IMR-90 (cell line): Measurements from ENCODE around the gene ABCB1. TPM values are rescaled to one million over a fixed set of nuclear protein-coding genes. Genes with fewer than 3 reads are reported as not detected.

Experiments
- ATAC-seq: fragments of 200-7000 bp; cut with Tn5 transposase; 2 replicates; pipeline ENCODE4 v1.9.1; 2020; ENCODE audit warnings: low read depth, mild to moderate bottlenecking, moderate library complexity
- BruUV-seq: library from RNA; stranded (reverse); fragments of 400-500 nt; replicated peaks from 2 replicates; lab custom pipeline; 2021; lab: Mats Ljungman, UMichigan
- CTCF ChIA-PET: fragments of 300-600 bp; formaldehyde crosslinking; extraction: SDS; loops from one replicate; lab custom pipeline; 2021; ENCODE audit warnings: antibody characterized with exemption; lab: Yijun Ruan, JAX
- POLR2A ChIA-PET: fragments of 300-600 bp; sonication (Branson Sonifier 250); formaldehyde crosslinking; loops from one replicate; lab custom pipeline; 2022; ENCODE audit warnings: antibody characterized with exemption; ENCODE audit not compliant: unreplicated experiment; lab: Charles Lee
- DNase-seq: peaks from one replicate; pipeline ENCODE4 v3.0.0; 2013
- H2AFZ ChIP-seq: replicated peaks from 2 replicates; pipeline ENCODE3; 2013; ENCODE audit warnings: low read length, mild to moderate bottlenecking; ENCODE audit not compliant: poor library complexity
- H2AK5ac ChIP-seq: 2 replicates; pipeline ENCODE4 v1.6.1; 2013; ENCODE audit warnings: low read depth, low read length, inconsistent platforms
- H2AK9ac ChIP-seq: replicated peaks from 2 replicates; pipeline ENCODE3; 2013; ENCODE audit warnings: mild to moderate bottlenecking, low read depth, low read length, moderate library complexity; ENCODE audit not compliant: poor library complexity
- H2BK120ac ChIP-seq: 2 replicates; pipeline ENCODE4 v1.6.1; 2013; ENCODE audit warnings: low read depth, low read length, inconsistent platforms
- H2BK15ac ChIP-seq: 3 replicates; pipeline ENCODE4 v1.6.1; 2013; ENCODE audit warnings: low read depth, low read length, inconsistent platforms
- H2BK20ac ChIP-seq: 2 replicates; pipeline ENCODE4 v1.6.1; 2013; ENCODE audit warnings: low read depth, mild to moderate bottlenecking, inconsistent platforms, low read length, moderate library complexity
- H2BK5ac ChIP-seq: 2 replicates; pipeline ENCODE4 v1.6.1; 2013; ENCODE audit warnings: mild to moderate bottlenecking, low read depth, low read length, inconsistent platforms; ENCODE audit not compliant: poor library complexity, severe bottlenecking
- H3K14ac ChIP-seq: replicated peaks from 2 replicates; pipeline ENCODE4 v1.6.1; 2013; ENCODE audit warnings: low read depth, low read length, inconsistent platforms
- H3K18ac ChIP-seq: 2 replicates; pipeline ENCODE4 v1.6.1; 2013; ENCODE audit warnings: low read depth, low read length, control low read depth
- H3K23ac ChIP-seq: 2 replicates; pipeline ENCODE4 v1.6.1; 2013; ENCODE audit warnings: low read depth, low read length, inconsistent platforms
- H3K27ac ChIP-seq: 2 replicates; pipeline ENCODE4 v1.5.1; 2013; ENCODE audit warnings: mild to moderate bottlenecking, control low read depth, low read length; ENCODE audit not compliant: insufficient read depth
- H3K27me3 ChIP-seq: 2 replicates; pipeline ENCODE4 v1.6.1; 2013; ENCODE audit warnings: low read length; ENCODE audit not compliant: control insufficient read depth, insufficient read depth
- H3K36me3 ChIP-seq: 2 replicates; pipeline ENCODE4 v1.6.1; 2013; ENCODE audit warnings: low read length, mixed read lengths; ENCODE audit not compliant: control insufficient read depth, insufficient read depth
- H3K4ac ChIP-seq: 2 replicates; pipeline ENCODE4 v1.6.1; 2013; ENCODE audit warnings: low read depth, low read length, inconsistent platforms
- H3K4me1 ChIP-seq: 2 replicates; pipeline ENCODE4 v1.6.1; 2013; ENCODE audit warnings: low read length, mixed read lengths; ENCODE audit not compliant: control insufficient read depth, insufficient read depth
- H3K4me2 ChIP-seq: 2 replicates; pipeline ENCODE4 v1.6.1; 2013; ENCODE audit warnings: low read depth, mild to moderate bottlenecking, control low read depth, low read length, moderate library complexity
- H3K4me3 ChIP-seq: 2 replicates; pipeline ENCODE4 v1.5.1; 2013; ENCODE audit warnings: low read depth, mild to moderate bottlenecking, control low read depth, low read length, moderate library complexity; ENCODE audit not compliant: insufficient read depth
- H3K56ac ChIP-seq: 2 replicates; pipeline ENCODE4 v1.6.1; 2013; ENCODE audit warnings: low read length, inconsistent platforms; ENCODE audit not compliant: insufficient read depth; ENCODE audit errors: extremely low read depth
- H3K79me1 ChIP-seq, 2 experiments: 2 replicates each; pipeline ENCODE4 v1.6.1; 2013; ENCODE audit warnings: low read length in 2 of 2, inconsistent platforms in 1 of 2, low read depth in 1 of 2
- H3K9ac ChIP-seq: 2 replicates; pipeline ENCODE4 v1.6.1; 2013; ENCODE audit warnings: low read depth, low read length, control low read depth
- H3K9me1 ChIP-seq: 2 replicates; pipeline ENCODE4 v1.6.1; 2013; ENCODE audit warnings: low read length, inconsistent platforms; ENCODE audit not compliant: insufficient read depth
- H3K9me3 ChIP-seq: 2 replicates; pipeline ENCODE4 v1.6.1; 2013; ENCODE audit warnings: low read length; ENCODE audit not compliant: control insufficient read depth, insufficient read depth
- H4K20me1 ChIP-seq: 2 replicates; pipeline ENCODE4 v1.6.1; 2013; ENCODE audit warnings: low read length, inconsistent platforms; ENCODE audit not compliant: insufficient read depth
- H4K5ac ChIP-seq: 2 replicates; pipeline ENCODE4 v1.6.1; 2013; ENCODE audit warnings: mild to moderate bottlenecking, low read depth, low read length, control low read depth
- H4K8ac ChIP-seq, 2 experiments: 2 replicates each; pipeline ENCODE4 v1.6.1; 2013; ENCODE audit warnings: low read depth in 2 of 2, low read length in 2 of 2, control low read depth in 1 of 2, inconsistent platforms in 1 of 2
- H4K91ac ChIP-seq: 2 replicates; pipeline ENCODE4 v1.6.1; 2013; ENCODE audit warnings: low read depth, low read length, inconsistent platforms; ENCODE audit not compliant: insufficient read depth
- SMC3 ChIP-seq: fragments of 150-350 bp; IDR thresholded peaks from 2 replicates; pipeline ENCODE4 v1.6.1; 2016; ENCODE audit warnings: low read depth, mild to moderate bottlenecking, antibody characterized with exemption, low read length, moderate library complexity
- WGBS, 2 experiments: methylation state at CpG; one replicate each; pipeline versions ENCODE4 v1.1.5 to v1.1.7; 2013; ENCODE audit warnings: missing lambda C conversion rate in 2 of 2; ENCODE audit not compliant: insufficient read length in 1 of 2; ENCODE audit errors: extremely low coverage in 2 of 2; 5-methylcytosine and 5-hydroxymethylcytosine counted together
- dilution Hi-C: fragments of 300-500 bp; cut with HindIII; formaldehyde crosslinking; loops from one replicate; pipeline ENCODE4 v1.14.3; 2018; ENCODE audit warnings: low sequenced_read_pairs; ENCODE audit not compliant: unreplicated experiment
- in situ Hi-C: fragments of 300-500 bp; cut with MboI; formaldehyde crosslinking; loops from 3 replicates; pipeline ENCODE4 v1.14.3; 2019; ENCODE audit warnings: low sequenced_read_pairs, inconsistent platforms, mixed read lengths
- intact Hi-C: fragments of 100-400 bp; cut with micrococcal nuclease; formaldehyde crosslinking; loops from 2 replicates; pipeline ENCODE4 v1.10.0; 2022
- polyA plus RNA-seq, 3 experiments: library from polyadenylated mRNA; depleted of rRNA; stranded (reverse); fragments of >200 nt; gene quantifications; 2 replicates each; pipeline ENCODE4 v1.2.3, GENCODE V29; 2012; ENCODE audit warnings: low replicate concordance in 1 of 3
- total RNA-seq: library from RNA; depleted of rRNA; stranded (reverse); fragments of >200 nt; gene quantifications from 2 replicates; pipeline ENCODE4 v1.2.3, GENCODE V29; 2012

Gene ABCB1
- total and polyA plus RNA-seq, 2 of the 4 experiments (the other 2 are of a cell fraction) = 0.80 to 0.90 TPM

DNA sequence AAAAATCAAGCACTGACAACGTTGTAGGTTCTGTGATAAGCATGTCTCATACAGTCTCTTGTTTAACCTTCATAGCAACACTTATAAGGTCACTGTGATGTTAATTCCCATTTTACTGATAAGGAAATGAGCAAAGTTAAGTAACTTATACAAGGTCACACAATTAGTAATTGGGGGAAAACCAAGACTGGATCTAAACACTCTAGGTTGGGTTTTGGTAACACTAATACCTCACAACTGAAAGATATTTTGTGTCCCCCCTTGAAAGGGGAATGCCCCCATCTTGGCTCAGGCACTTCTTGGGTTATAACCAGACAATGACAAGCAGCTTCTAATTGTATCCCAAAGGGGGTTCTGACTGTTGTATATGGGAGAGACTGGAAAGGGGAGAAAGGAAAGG lies 89.2 kb downstream of the ABCB1 start:
- no peak overlapping the region for H4K8ac ChIP-seq
- H2BK120ac ChIP-seq = no peak overlapping the region
- DNase-seq (no peak), ATAC-seq (no peak)
- no peak overlapping the region for H2AFZ ChIP-seq
- no peak overlapping the region for H3K4ac ChIP-seq
- no peaks in the 10 kb centered on the region for H3K9me1 ChIP-seq
- H4K5ac ChIP-seq = no peak overlapping the region
- H3K4me1 ChIP-seq = no peaks in the 10 kb centered on the region
- no peak overlapping the region for H4K91ac ChIP-seq
- H3K27ac ChIP-seq = no peak overlapping the region
- intact Hi-C loops = loop anchor here (2.0 kb wide), 1 partner anchor 199 kb away; no protein-coding TSS in a partner anchor
- no peak overlapping the region for H2AK5ac ChIP-seq
- H3K56ac ChIP-seq = no peak overlapping the region
- no peaks in the 10 kb centered on the region for H4K20me1 ChIP-seq
- no peak overlapping the region for H3K18ac ChIP-seq
- H3K79me1 ChIP-seq = no peaks in the 10 kb centered on the region
- no peak overlapping the region for H3K9ac ChIP-seq
- no peak overlapping the region for H3K14ac ChIP-seq
- no CpG with 5 or more reads among the region's 1 CpG for WGBS, 2 experiments
- H3K9me3 ChIP-seq = no peaks in the 10 kb centered on the region
- TF ChIP-seq SMC3 = no peak
- no TSS peak for BruUV-seq
- H2AK9ac ChIP-seq = no peak overlapping the region
- H3K4me3 ChIP-seq = no peak overlapping the region
- no peak overlapping the region for H3K4me2 ChIP-seq
- dilution Hi-C loops = no loop called here
- in situ Hi-C loops = no loop called here
- H3K27me3 ChIP-seq = peaks cover 2% of the 10 kb centered on the region; the same call in 1 of the 2 replicates
- H3K23ac ChIP-seq = no peak overlapping the region
- H2BK5ac ChIP-seq = no peak overlapping the region
- H3K36me3 ChIP-seq = no peaks in the 10 kb centered on the region
- POLR2A ChIA-PET = no interaction called here
- no peak overlapping the region for H2BK20ac ChIP-seq
- CTCF ChIA-PET = interaction anchor here (0.5 kb wide), 1 partner anchor 25 kb away, joined by 3 read pairs; no protein-coding TSS in a partner anchor
- no peak overlapping the region for H2BK15ac ChIP-seq
